ENCODE measurements around the gene NAB2.

NAB2 gene

DNA sequence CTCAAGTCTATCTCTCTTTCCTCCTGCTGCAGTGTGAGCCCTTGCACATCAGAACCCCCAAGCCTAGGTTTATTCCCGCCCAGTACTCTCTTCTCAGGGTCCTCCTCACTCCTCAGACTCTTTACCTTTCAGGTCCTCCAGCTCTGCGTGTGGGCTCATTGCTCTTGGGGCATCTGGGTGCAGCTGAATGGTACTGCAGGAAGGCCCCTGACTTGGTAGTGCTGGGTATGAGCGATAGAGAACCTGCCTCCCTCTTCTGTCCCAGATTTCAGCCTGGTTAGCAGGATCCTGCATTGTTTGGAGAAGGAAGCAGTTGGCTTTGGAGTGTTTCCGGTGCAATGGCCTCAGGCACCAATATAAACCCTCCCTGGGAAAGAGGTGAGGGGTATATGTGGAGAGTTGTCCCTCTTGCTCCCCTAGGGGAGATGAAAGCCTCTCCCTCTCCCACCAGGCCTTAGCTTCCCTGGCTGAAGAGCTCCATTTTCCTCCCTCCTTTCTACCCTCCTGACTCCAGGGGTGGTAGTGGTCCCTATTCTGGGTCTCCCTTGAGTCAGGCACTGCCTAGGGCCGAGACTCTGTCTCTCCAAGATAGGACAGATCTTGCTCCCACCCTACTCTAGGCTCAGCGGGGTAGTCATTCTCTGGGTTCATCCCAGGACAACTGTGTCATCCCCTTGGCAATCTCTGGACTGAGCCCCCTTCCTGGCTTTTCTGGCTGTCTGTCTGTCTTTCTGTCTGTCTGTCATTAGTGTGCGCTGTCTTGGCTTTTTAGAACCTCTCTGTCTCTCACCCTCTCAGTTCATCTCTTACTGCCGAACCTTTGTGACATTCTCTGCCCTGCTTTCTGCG lies 43.2 kb downstream of the NAB2 start:
- no peak for DNase-seq (ENCODE audit: low spot score)

- DNase-seq (ENCODE audit: low spot score) = no peak
Measured at GRCh38 chr12:57133013-57133569, 44.2 kb downstream of the NAB2 start.

- DNase-seq (ENCODE audit: low spot score) = no peak
Measured at GRCh38 chr12:57133916-57134315, 45.0 kb downstream of the NAB2 start.

GRCh38 chr12:57134949-57135348 lies 46.0 kb downstream of the NAB2 start:
- no peak for DNase-seq (ENCODE audit: low spot score)

- no peak for DNase-seq (ENCODE audit: low spot score)
Measured at GRCh38 chr12:57135527-57136326, 46.8 kb downstream of the NAB2 start.

- DNase-seq (ENCODE audit: low spot score) = no peak
Measured at GRCh38 chr12:57138526-57139272, 49.8 kb downstream of the NAB2 start.

DNA sequence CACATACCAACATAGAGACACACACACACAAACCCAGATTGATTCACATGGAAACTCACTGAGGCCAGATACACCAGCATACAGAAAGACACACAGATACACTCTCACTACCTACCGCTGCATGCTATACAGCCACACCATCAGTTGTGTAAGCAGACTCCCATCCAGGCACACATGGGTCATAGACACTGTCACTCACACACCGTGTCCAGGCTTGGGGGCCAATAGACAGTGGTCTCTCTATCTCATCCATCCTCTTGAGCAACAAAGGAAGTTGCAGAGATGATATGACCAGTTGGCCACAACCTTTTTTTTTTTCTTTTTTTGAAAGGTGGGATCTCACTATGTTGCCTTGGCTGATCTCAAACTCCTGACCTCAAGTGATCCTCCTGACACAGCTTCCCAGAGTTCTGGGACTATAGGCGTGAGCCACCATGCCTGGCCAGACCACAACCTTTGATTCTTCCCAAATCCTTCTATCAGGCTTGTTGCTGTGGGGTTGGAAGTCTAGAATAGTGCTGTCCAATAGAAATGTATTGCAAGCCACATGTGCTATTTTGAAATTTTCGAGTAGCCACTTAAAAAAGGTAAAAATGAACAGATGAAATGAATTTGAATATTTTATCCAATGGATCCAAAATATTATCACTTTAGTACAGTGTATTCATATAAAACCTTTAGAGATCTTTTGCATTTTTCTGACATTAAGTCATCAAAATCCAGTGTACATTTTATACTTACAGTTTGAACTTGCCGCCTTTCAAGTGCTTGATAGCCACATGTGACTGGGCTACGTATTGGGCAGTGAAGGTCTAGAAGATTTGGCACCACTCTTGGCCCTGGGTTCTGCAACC lies 51.1 kb downstream of the NAB2 start:
- DNase-seq (ENCODE audit: low spot score) = no peak

- no peak for DNase-seq (ENCODE audit: low spot score)
Measured at GRCh38 chr12:57141249-57141648, 52.3 kb downstream of the NAB2 start.

GRCh38 chr12:57142121-57142520 lies 53.2 kb downstream of the NAB2 start:
- no peak for DNase-seq (ENCODE audit: low spot score)

GRCh38 chr12:57142727-57143126 lies 53.8 kb downstream of the NAB2 start:
- no peak for DNase-seq (ENCODE audit: low spot score)

DNA sequence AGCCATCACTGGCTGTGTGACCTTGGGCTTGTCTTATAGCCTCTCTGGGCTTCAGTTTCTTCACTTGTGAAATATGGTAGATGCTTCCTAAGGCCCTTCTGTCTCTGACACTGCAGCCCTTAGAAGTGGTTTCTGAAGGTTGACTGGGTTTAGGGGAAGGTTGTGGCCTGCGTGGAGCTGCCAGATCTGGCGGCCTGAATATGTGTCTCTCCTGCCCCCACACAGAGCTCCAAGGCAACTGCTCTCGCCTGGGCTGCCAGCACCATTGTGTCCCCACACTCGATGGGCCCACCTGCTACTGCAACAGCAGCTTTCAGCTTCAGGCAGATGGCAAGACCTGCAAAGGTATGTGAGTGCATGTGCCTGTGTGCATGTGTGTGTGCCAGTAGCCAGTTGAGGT lies 54.5 kb downstream of the NAB2 start:
- DNase-seq (ENCODE audit: low spot score) = no peak
